C4-2B (cell line): ENCODE measurements around the gene ADGRB2.

Experiments used
- H3K27ac ChIP-seq: fragments of 450-650 bp; 2 replicates; pipeline ENCODE4 v1.5.1; 2017
- CTCF ChIP-seq: fragments of 450-650 bp; conservative IDR thresholded peaks from 2 replicates; pipeline ENCODE4 v1.5.1; 2017; ENCODE audit warnings: mild to moderate bottlenecking
- ZFX ChIP-seq: fragments of 450-650 bp; IDR thresholded peaks from 2 replicates; pipeline ENCODE4 v1.6.1; 2017

The ADGRB2 gene

DNA sequence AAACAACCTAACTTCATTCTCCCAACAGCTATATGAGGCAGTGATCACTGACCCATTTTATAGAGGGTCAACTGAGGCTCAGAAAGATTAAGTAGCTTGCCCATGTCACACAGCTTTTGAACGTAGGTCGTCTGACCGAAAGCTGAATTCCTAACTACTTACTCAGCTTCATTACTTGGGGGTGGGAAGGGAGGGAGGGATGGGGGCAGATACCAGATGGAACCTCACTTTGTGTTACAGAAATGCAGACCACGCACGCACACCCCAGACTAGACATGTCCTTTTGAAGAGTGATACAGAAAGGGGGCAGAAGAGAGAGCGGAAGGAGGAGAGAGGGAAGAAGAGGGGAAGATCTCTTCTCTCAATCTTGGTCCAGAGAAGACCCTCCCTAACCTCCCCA lies 2.3 kb downstream of the ADGRB2 start:
- TF ChIP-seq ZFX (no peak), CTCF (no peak)
- no peak overlapping the region for H3K27ac ChIP-seq

DNA sequence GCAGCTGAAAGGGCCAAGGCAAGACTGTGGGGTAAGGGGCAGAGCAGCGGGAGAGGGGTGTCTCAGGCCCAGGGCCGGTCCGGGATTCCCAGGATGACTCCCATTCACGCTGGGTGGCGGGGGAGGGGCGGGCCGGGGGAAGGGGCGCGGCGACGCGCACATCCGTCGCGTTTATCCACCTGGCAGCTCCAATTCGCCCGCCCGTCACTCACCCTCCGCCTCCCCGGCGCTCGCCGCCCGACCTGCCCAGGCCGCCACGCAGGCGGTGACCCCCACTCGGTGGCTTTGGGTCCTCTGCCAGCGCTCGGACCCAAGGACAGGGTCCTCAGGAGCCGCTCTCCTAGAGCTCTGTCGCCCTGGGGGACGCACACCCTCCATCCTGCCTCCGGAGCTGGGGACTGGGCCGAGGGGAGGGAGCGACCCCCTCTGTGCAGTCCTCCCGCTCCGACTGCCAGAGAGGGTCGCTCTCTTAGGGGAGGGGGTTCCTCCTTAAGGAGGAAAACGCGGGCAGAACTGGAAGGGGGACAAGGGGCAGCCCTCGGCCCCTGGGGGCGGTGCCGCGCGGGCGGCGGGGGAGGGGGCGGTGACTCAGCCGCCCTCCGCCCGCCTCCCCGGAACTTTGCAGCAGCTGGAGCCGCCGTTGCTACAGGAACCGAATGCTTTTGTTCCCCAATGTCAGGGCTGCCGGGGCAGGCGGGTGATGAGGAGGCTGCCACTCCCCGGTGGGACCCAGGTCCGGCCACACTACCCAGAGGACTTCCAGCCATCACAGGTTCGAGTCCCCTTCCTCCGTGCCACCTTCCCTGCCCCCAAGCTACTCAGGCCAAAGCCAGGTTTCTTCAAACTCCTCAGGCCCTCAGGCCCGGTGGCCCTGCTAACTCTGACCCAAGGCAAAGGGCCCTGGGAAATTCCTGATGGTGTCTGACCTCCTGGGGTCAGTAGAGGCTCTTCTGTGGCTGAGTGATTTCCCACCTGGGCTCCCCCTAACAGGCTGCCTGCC lies 3.4 kb downstream of the ADGRB2 start:
- no peak for TF ChIP-seq ZFX
- TF ChIP-seq CTCF, result no peak
- no peak overlapping the region for H3K27ac ChIP-seq

DNA sequence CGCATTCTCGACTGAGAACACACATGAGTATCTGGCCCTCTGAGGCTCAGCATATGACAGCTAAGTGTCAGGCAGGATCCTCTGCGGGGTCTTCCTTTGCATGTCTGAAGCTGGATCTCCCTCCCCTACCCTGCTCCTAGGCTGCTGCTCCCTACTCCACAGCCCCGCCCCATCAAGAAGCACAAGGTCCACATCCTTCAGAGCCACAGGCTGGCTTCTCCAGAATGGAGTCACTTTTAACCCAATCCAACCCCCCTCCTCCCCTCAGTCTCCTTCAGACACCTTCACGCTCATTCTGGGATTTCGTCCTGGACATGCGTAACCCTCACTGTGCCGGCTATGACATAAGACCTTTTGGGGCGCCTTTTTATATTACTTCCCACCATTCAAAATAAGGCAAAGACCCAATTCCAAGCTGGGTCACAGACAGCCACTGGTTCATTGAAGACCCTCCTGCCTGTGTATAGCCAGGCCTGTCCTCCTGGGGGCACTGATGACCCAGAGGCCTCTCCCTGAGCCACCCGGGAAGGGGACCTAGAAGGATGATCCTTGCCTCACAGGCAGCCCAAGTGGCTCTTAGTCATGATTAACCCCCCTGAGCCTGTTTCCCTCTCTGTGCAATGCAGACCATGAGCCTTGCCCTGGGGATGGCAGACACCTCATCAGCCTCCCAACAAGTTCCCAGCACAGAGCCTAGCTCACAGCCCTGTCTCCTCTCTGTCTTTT lies 4.7 kb downstream of the ADGRB2 start:
- no peak overlapping the region for H3K27ac ChIP-seq
- TF ChIP-seq ZFX (no peak), CTCF (no peak)

DNA sequence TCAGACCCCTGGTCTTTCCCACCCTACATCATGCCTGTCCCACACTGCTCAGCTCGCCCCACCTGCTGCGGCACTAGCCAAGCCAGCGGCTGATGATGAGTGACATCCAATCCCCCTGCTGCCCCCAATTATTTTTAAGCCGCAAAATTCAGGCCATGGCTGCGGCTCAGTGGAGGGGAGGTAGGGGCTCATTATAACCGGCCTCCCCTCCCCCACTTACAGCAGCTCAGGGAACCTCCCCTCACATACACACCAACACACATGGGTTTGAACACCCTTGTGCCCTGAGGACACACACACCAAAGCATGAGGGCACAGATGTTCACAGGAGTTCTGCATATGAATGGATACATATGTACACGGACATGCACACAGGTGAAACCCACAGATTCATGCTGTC lies 5.3 kb downstream of the ADGRB2 start:
- TF ChIP-seq ZFX, result no peak

DNA sequence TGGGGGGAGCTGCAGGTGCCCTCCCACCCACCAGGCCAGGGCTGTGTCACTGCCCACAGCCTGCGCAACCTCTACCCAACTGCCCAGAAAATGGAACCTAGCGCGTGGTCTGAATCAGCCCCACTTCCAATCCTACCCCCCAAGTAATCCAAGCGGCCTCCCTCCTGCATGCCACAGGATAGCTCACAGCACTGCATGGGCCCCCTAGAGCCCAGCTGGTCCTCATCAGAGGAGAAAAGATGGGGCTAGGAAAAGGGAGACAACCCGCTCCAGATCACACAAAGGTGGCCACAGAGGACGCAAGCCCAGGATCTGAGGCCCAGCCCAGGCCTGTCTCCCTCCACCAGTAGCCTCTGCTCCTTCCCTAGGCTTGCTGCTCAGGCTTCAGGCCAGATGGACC lies 6.2 kb downstream of the ADGRB2 start:
- TF ChIP-seq CTCF (no peak), ZFX (no peak)
- H3K27ac ChIP-seq, result no peak overlapping the region

More for the DNA sequence above, 5.3 kb downstream of the ADGRB2 start:
- H3K27ac ChIP-seq, result no peak overlapping the region

DNA sequence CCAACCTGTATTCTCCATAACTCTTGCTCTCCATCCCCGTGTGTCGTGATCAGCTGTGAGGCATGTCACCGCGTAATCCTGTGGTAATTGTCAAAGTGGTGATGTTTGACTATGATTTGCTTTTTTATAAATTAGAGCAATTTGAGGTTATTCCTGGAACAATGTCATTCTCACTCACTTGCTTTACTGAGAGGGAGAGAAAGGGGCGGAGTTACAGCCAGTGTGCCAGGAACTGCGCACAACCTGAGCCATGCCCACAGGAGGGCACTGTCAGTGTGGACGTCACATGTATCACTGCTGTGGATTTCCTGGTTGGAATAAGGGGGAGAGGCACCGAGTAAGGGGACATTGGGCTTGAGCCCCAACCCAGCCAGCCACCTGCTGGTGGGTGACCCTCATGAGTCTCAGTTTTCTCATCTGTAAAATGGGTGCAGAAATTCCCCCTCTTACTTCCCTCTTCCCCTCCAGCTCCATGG lies 6.9 kb downstream of the ADGRB2 start:
- H3K27ac ChIP-seq, result no peak overlapping the region
- TF ChIP-seq ZFX (no peak), CTCF (no peak)

GRCh38 chr1:31756578-31756977 lies 7.6 kb downstream of the ADGRB2 start:
- no peak overlapping the region for H3K27ac ChIP-seq
- no peak for TF ChIP-seq ZFX
- TF ChIP-seq CTCF, result no peak
